ENCODE results near the gene PDE8A.
A peak's percentile ranks its signal among the peaks of the same experiment; 100 is the strongest.
"Not testable (repeated sequence)": the region's sequence is repeated elsewhere in the genome, so short reads cannot be mapped to it uniquely, and the experiment has no call there.

Gene PDE8A

DNA sequence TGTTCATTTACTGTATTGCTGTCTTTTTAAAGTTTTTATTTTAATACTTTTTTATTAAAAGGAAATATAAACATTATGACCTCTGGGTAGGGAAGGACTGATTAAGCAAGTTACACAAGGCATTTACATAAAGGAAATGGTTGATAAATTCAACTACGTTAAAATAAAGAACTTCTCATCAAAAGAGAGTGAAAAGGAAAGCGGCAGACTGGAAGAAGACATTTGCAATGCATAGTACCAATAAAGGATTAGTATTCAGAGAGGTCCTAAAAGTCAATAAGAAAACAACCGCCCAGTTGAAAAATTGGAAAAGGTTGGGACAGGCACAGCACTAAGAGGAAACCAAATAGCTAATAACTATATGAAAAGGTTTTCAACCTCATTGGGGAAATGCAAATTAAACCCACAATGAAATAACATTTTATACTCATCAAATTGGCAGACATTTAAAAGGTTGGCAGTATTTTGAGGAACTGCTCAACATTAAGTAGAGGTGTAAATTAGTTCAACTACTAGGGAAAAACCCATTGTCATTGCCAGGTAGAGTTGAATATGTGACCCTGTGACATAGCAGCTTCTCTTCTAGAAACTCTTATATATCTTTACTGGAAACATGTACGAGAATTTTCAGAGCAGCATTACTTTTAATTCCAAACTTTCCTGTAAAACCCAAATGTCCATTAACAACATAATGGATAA is 9.5 kb downstream of the PDE8A start:
- no peak for DNase-seq (ENCODE audit: low spot score)

DNA sequence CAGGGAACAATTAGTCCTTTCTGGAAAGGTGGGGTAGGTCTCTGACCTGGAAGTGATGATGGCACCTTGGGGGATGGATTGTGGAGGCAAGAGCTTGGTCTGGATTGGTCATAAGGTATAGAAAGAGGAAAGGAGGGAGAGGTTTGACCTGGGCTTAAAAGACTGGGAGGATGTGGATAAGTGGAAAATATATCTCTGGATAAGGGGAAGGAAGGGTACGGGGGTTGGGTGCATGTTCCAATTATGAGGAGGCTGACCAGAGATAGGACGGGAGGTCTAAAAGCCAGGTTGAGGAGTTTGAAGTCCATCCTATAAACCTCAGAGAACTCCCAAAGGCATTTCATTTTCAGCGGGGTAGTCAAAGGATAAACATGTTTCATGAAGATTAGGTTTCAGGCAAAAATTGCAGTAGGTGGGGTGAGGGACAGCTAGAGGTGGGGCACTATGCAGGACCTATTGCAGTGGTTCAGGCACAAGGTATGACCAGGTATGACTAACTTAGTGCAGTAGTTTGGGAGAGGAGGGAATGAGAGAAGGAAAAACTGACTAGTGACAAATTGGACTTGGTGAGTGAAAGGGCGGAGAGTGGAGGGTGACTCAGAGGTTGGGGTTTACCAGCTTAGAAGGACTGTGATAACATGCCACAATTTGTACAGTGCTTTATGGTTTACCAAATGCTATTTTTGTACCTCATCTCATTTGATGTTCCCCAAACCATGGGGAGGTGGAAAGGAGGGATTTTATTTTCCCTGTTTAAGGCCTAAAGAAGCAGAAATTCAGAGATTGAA is 10.7 kb downstream of the PDE8A start:
- DNase-seq (ENCODE audit: low spot score), result no peak

DNA sequence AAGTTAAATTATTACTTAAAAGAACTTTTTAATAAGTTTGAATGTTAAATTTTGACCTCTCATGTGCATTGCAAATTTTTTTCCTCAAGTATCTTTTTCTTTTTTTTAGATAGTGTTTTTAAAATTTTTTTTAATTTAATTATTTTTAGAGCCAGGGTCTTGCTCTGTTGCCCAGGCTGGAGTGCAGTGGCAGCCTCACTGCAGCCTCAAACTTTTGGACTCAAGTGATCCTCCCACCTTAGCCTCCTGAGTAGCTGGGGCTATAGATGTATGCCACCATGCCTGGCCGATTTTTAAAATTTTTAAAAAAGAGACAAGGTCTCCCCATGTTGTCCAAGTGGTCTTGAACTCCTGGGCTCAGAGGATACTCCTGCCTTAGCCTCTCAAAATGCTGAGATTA is 14.4 kb downstream of the PDE8A start:
- DNase-seq (ENCODE audit: low spot score), result no peak

DNA sequence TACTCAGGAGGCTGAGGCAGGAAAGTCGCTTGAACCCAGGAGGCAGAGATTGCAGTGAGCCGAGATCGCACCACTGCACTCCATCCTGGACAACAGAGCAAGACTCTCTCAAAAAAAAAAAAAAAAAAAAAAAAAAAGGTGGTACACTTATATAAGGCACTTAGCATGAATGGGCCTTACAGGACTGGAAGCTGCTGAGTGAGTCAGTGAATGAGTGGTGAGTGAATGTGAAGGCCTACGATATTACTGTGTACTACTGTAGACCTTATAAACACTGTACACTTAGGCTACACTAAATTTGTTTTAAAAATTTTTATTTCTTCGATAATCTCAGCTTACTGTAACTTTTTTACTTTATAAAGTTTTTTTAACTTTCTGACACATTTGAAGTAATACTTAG is 15.1 kb downstream of the PDE8A start:
- DNase-seq (ENCODE audit: low spot score), result not testable (repeated sequence)

DNA sequence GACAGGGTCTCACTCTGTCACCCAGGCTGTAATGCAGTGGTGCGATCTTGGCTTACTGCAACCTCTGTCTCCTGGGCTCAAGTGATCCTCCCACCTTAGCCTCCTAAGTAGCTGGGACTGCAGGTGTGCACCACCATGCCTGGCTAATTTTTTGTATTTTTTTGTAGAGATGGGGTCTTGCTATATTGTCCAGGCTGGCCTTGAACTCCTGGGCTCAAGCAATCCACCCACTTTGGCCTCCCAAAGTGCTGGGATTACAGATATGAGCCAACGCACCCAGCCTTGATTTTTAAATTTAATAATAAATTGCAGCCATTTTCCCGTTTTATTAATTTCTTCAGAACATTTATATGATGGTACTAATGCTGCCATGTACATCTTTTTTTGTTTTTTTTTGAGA is 15.6 kb downstream of the PDE8A start:
- not testable (repeated sequence) for DNase-seq (ENCODE audit: low spot score)

DNA sequence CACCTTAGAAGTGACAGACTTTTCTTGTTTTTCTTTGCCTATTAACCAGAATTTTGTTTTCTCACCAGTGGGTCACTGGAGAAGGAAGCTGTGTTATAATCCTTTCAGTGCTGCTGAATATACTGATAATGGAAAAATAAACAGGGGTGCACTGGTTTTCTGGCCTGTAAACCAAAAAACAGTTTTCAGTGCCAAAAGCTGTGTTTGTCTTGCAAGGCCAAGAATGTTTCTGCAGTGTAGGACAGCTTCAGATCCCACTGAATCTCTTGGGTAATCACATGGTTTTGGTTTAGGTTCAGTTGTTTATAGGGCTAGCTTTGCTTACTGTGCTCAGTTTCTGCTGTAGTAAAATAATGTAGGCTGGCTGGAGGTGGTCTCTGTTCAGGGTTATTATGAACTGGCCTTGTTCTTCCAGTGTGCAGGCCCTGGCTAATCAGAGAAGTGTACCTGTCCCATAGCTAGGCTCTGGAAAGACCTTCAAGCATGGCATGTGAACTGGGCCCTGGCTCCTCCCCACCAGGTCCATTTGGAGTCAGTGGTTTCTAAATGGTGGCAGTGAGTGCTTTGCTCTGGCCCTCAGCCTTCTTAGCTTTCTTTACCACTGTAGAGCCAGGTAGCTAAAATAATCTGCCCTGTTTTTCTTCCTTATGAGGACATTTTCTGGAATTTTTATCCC is 18.7 kb downstream of the PDE8A start:
- no peak for DNase-seq (ENCODE audit: low spot score)

DNA sequence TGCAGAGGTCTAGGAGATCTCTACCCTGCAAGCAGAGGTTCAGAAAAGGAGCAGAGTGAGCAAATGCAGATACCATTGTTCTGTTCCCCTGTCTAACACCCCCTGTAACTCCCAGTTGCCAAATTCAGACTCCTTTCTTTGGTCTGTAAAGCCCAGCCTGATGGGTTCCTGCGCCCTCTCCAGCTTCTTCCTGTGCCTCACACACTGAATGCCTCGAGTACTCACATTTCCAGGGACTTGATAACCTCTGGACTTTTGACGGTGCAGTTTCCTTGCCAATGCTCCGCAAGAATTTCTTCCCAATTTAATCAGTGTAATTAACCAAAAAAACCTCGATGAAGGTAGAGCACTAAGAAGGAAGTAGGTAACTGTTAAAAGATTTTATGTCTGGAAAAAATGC is 19.3 kb downstream of the PDE8A start:
- DNase-seq (ENCODE audit: low spot score), result no peak

DNA sequence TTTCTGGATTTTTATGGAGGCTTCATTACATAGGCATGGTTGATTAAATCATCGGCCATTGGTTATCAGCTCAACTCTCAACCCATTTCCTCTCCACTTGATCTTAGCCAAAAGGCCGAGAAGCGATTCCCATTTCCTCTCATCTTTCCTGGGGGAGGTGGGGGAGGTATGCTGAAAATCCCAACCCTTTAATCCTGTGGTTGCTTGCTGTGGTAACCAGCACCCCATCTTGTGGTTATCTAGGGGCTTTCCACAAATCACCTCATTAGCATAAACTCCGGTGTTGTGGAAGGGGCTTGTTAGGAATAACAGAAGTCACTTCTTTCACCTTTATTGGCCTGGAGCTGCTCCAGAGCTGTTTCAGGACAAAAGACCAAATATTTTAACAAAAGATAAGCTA is 20.9 kb downstream of the PDE8A start:
- DNase-seq (ENCODE audit: low spot score), result no peak

DNA sequence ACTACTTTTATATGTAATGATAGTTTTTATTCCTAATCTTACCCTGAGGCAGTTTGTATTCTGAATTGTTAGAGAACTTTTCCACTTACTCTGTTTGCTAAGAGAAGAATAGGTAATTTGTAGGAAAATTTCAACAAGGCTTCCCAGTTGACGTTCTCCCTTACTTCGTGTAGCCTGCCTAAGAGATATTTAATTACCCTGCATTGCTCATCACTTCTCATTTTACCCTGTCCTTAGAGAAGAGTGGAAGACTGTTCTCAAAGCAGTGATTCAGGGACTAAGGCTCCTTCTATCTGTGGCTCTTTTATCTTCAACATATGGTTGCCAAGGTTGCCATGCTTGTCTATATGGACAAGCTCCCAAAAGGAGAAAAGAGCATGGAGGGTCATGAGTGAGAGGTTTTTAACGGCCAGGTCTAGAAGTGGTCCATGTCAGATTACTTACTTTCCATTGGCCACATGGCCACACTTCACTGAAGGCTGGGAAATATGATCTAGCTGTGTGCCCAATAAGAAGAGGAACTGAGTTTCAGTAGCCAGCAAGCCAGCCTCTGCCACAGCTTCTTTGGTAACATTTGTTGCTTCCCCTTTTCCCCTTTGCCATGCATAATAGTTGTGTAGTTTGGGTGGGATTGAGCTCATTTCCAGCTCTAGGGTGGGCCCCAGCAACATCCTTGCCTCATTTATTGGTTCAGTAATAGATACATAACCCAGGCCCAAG is 22.1 kb downstream of the PDE8A start:
- DNase-seq (ENCODE audit: low spot score), result peak; percentile 49

DNA sequence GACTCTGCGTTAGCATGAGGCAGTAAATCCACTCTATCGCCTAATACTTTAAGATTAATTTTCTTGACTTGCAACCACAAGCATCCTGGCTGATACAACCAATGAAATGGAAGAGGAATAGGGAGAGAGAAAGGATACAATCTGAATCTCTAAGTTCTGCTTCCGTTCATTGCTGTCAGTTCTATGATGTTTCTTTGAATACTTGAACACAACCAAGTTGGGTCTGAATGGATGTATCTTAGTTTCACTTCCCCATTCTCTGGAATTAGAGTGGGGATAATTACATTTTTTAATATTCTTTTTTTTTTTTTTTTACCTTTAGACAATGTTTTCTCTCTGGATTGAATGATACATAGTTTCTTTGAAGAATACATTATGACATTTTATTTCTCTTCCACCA is 22.9 kb downstream of the PDE8A start:
- DNase-seq (ENCODE audit: low spot score), result peak; percentile 44

DNA sequence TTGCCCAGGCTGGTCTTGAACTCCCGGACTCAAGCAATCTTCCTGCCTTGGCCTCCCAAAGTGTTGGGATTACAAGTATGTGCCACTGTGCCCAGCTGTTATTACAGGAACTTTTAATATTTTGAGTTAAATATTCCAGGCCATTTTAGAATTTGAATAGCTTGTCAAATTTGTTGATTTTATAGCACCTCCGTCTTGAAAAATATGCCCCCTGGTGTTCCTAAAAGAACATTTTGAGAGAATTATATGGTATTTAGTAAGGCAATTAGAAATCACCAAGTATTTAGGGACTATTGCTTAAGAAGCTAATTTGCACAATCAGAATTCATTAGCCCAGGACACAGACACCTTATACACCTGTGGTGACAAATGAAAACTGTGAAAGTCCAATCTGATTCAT is 23.7 kb downstream of the PDE8A start:
- no peak for DNase-seq (ENCODE audit: low spot score)

DNA sequence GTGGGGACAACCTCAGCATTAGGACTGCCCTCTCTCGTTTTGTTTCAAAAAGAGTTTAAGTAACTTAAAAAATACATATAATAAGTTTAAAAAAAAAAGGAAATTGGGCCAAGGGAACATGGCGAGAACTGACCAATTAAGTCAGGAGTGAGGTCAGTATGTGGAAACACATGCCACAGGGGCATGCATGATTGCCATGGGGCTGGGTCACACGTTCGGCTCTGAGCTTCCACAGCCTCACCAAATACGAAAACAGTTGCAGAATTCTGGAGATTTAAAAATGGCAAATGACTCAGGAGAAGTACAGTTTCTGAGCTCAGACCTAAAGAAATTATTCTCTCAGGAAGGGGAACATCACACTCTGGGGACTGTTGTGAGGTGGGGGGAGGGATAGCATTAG is 24.1 kb downstream of the PDE8A start:
- DNase-seq (ENCODE audit: low spot score), result no peak

DNA sequence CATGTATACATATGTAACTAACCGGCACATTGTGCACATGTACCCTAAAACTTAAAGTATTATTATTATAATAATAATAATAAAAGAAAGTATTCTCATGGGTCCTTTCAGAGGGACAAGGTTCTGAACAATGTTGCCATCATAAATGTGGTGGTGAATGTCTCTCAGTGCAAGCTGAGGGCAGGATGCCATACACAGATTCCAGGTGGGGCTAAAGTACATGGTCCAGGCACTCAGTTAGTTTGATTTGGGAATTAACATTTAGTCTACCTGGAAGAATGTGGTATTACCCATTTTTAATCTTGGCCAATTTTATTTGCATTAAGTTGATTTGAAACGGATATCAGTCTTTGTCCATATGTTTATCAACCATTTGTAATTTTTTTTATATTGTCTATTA is 24.5 kb downstream of the PDE8A start:
- no peak for DNase-seq (ENCODE audit: low spot score)

DNA sequence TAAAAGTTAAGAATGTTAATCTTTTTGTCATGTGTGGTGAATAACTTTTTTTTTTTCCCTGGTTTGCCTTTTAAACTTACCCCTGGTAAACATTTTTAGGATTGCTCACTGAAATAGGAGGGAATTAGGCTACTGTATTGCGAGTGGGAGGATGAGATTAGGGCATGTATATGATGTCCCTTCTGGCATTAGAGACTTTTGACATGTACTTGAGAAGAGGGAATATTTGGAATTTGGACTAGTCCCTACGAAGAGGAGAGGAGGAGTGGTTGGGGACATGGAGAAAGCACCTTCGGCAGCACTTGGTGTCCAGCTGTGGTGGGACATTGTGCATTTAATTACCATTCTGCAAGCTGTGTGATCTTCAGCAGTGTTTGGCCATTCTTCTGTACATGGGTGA is 25.0 kb downstream of the PDE8A start:
- DNase-seq (ENCODE audit: low spot score), result no peak

DNA sequence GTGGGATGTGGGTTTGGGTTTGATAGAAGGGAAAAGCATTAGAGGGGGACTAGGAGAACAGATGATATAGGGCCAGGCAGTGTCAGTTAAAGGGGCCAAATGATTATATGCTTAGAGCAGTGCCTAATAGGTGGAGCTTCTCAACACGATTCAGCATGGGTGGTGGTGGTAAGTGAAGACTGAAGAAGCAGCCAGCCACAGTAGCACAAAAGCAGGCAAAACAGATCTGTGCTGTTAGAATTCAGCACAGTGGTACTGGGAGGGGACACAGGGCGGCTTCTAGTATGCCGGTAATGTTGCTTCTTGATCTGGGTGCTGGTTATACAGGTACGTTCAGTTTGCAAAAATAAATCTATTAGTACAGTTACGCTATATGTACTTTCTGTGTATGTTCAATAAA is 25.5 kb downstream of the PDE8A start:
- no peak for DNase-seq (ENCODE audit: low spot score)

DNA sequence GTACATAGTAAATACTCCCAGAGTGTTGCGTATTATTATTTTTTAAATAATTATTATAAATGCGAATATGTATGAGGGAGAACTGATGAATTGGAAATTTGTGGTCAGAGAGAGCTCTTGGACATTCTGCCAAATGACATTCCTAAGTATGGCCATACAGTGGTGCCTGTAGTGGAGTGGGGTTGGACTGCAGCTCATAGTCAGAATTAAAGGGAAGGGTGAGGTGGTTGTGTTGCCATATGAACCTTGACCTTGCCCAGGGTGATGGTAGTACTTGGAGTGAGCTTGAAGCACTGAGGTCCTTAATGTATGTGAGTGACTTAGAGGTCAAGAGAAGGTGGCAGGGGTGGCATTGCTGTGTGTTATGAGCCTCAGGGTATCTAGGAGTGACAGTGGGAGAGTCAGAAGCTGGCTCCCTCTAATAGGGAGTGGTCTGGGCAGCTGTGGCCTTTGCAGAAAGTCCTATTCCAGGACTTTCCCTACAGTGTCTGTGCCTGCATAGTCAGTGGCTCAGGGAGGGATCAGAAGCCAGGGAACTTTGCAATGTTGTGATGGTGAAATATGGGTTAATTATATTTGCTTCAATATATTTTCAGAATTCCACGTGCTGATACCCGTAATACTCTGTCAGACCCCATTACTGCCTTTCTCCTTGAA is 26.2 kb downstream of the PDE8A start:
- no peak for DNase-seq (ENCODE audit: low spot score)

DNA sequence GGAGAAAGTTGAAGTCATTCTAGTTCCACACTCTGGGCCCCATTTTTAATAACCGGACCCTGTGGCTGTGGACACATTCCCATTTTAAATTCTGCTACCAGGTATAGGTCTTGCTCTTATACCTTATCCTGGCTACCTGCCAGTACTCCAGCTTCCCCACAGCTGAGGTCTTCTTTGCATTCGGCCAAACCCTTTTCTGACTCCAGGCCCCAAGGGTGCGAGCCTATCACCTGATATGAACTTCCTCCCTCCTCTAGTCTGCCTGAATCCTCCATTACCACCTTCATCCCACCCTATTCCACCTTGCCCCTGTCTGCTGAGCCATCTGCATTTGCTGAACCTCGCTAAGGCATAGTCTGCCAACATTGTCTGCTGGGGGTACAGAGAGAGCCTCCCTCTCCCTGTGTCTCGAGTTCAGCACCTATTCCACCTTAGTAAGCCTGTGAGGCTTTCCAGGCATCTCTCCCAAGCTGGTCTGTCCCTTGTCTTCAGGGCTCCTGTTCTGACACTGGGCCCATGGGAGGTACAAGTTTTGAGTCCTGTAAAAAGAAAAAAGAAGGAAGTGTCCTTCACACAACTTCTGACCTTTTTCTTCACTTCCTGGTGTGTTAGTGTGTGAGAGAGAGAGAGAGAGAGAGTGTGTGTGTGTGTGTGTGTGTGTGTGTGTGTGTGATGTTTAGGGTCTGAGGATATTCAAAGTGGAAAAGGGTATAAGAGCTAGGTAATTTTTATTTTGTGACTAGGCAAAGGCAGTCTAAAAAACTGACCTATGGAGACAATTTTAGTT is 27.0 kb downstream of the PDE8A start:
- DNase-seq (ENCODE audit: low spot score), result no peak

DNA sequence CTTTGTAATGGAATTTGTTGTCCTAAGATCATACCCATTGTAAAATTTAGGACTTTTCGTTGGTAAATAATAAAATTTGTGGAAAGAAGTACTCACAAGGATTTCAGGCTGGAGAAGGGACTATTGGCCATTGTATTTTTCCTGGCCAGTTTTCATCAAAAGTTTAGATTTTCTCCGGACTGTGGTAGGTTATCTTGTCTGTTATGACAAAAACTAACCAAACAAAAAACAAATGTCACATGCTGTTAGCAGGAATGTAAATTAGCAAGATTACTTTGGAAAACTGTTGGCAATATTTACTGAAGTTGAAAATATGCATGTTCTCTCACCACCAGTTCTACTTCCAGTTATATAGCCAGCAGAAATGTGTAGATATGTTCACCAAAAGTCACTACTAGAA is 27.8 kb downstream of the PDE8A start:
- no peak for DNase-seq (ENCODE audit: low spot score)

DNA sequence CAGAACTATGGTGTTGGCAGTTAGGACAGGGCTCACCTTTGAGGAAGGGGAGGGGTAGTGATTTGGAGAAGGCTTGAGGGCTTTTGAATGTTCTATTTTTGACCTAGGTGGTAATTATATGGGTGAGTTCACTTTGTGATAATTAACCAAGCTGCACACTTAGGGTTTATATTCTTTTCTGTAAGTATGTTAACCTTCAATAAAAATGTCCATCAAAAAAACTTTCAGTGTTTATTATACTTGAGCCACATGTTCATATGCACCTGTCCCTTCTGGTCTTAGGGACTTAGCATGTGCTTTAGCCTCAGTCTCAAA is 28.4 kb downstream of the PDE8A start:
- no peak for DNase-seq (ENCODE audit: low spot score)

DNA sequence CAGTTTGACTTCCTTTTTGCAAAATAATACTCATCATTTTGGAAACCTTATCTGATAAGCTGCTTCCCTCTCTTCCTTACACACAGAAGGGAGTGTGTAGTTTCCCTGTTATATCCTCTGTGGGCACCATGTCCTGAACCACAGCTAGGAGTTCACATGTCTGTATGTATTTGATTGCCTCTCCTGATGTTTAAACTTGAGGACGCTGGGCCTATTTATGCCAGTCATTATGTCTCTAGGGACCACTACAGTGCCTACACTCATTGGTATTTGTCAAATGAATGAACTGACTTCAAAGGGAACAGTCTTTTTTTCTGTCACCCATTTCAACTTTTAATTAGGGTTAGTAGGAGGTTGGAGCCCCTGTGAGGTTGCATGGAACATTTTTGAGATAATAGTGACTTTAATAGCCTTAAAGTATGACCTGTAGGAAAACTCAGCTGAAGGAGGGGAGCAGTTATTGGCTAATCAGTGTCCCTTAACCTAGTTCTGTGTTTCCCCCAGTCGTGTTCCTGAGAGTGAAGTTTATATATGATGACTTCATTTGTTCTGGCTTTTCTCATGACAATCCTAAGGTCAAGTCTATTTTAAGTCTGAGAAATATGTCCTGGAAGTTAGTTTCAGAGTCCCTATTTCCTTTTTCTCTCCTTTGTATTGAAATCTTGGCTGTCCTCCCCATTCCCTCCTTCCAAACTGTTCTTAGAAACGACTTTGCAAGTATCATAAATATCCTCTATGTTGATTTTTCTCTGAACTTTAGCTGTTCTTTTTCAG is 28.9 kb downstream of the PDE8A start:
- peak; percentile 77 for DNase-seq (ENCODE audit: low spot score)

DNA sequence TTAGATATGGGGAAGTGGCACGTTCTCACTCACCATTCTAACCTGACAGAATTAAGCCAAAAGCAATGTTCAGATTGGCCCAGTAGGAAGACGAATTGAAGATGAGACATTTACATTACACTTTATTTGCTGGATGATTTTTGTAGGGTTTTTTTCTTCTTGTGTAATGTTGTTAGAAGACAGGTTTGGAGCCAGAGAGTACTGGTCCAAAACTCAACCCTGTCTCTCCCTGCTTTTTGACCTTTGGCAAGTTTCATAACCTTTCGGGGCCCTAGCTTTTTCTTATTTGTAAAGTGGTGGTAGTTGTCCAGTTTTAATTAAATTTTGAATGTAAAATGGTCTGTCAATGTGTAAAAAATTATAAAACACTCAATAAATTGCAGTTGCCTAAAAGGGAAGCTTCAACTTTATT is 29.5 kb downstream of the PDE8A start:
- DNase-seq (ENCODE audit: low spot score), result peak; percentile 46
